Measurements from ENCODE around the gene TSPOAP1. TPM values are rescaled to one million over a fixed set of nuclear protein-coding genes. Genes with fewer than 3 reads are reported as not detected.
A peak's percentile ranks its signal among the peaks of the same experiment; 100 is the strongest.

TSPOAP1 gene
- total RNA-seq, 2 experiments from 2014 or later: 21.1 to 24.1 TPM

DNA sequence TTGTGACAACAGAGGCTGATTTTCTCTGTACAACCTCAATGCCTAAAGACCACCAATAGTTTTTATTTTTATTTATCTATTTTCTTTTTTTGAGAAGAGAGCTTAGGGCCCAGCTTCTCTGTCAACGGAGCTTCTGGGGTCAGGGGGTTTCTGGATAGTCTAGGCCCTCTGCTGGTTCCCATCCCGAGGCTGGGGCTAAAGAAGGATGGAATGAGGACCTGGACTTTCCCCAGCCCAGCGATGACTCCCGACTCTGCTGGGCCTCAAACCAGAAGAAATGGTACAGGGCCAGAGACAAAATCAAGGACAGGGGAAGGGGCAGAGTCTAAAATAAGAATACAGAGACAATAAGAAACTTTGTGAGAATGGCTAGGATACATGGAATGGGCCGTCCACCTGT is 5.7 kb upstream of the TSPOAP1 start:
- DNase-seq: no peak
- CTCF ChIA-PET: interaction anchor here (4.7 kb wide), 1 partner anchor 9 kb away, joined by 68 read pairs; no protein-coding TSS in a partner anchor
- Mint-ChIP-seq H3K4me3 (peak overlapping the region; percentile 81), H3K36me3 (ENCODE audit: low read depth) (peaks cover 72% of the 10 kb centered on the region), H3K4me1 (ENCODE audit: low read depth) (peaks cover under 1% of the 10 kb centered on the region), H3K9me3 (no peaks in the 10 kb centered on the region), H3K27me3 (peaks cover 7% of the 10 kb centered on the region), H3K27ac (peak overlapping the region; percentile 96)
- no peak for TF ChIP-seq CTCF (IDR thresholded peaks at IDR 0.05)
- ATAC-seq: no peak
- POLR2A ChIA-PET: interaction anchor here (0.7 to 26.8 kb wide), 9 partner anchors 5 to 1506 kb away, joined by 3 to 1558 read pairs (median 18); partner anchors contain the start of genes RNF43, SUPT4H1 and TSPOAP1
- intact Hi-C loops (cut with micrococcal nuclease): loop anchor here (10.0 kb wide), 2 partner anchors 301 to 771 kb away; partner anchors contain the start of gene TRIM37

- TF ChIP-seq CTCF (IDR thresholded peaks at IDR 0.05): no peak
- peaks cover 7% of the 10 kb centered on the region for H3K27me3 Mint-ChIP-seq
- ATAC-seq (no peak), DNase-seq (peak; percentile 69)
- peaks cover 71% of the 10 kb centered on the region for H3K36me3 Mint-ChIP-seq (ENCODE audit: low read depth)
- no peaks in the 10 kb centered on the region for H3K9me3 Mint-ChIP-seq
- intact Hi-C loops (cut with micrococcal nuclease): loop anchor here (10.0 kb wide), 2 partner anchors 301 to 771 kb away; partner anchors contain the start of gene TRIM37
- ChIA-PET CTCF (interaction anchor here (2.1 to 4.7 kb wide), 2 partner anchors 10 to 19 kb away, joined by 7 to 68 read pairs; partner anchors contain the start of gene SUPT4H1), POLR2A (interaction anchor here (0.7 to 26.8 kb wide), 10 partner anchors 5 to 1507 kb away, joined by 3 to 1558 read pairs (median 11); partner anchors contain the start of genes RNF43, SUPT4H1 and TSPOAP1)
- H3K4me1 Mint-ChIP-seq (ENCODE audit: low read depth): peaks cover 6% of the 10 kb centered on the region
- H3K4me3 Mint-ChIP-seq: peak overlapping the region; percentile 81
- H3K27ac Mint-ChIP-seq: peak overlapping the region; percentile 96
Observed at GRCh38 chr17:58333736-58334207, 5.2 kb upstream of the TSPOAP1 start.

- ATAC-seq: no peak
- POLR2A ChIA-PET: interaction anchor here (0.7 to 26.8 kb wide), 17 partner anchors 6 to 1507 kb away, joined by 3 to 1558 read pairs (median 4); partner anchors contain the start of genes MKS1, RNF43, SRSF1 and SUPT4H1
- H3K4me1 Mint-ChIP-seq (ENCODE audit: low read depth): peaks cover 12% of the 10 kb centered on the region
- intact Hi-C loops (cut with micrococcal nuclease): loop anchor here (10.0 kb wide), 2 partner anchors 302 to 772 kb away; partner anchors contain the start of gene TRIM37
- TF ChIP-seq CTCF (IDR thresholded peaks at IDR 0.05): no peak
- H3K27me3 Mint-ChIP-seq: peaks cover 7% of the 10 kb centered on the region
- no peaks in the 10 kb centered on the region for H3K9me3 Mint-ChIP-seq
- H3K4me3 Mint-ChIP-seq: peak overlapping the region; percentile 81
- CTCF ChIA-PET: interaction anchor here (1.0 to 4.7 kb wide), 4 partner anchors 11 to 85 kb away, joined by 4 to 68 read pairs (median 6); partner anchors contain the start of gene SUPT4H1
- H3K27ac Mint-ChIP-seq: peak overlapping the region; percentile 96
- peaks cover 67% of the 10 kb centered on the region for H3K36me3 Mint-ChIP-seq (ENCODE audit: low read depth)
- peak; percentile 88 for DNase-seq
Observed at GRCh38 chr17:58332778-58333735, 4.5 kb upstream of the TSPOAP1 start.

DNA sequence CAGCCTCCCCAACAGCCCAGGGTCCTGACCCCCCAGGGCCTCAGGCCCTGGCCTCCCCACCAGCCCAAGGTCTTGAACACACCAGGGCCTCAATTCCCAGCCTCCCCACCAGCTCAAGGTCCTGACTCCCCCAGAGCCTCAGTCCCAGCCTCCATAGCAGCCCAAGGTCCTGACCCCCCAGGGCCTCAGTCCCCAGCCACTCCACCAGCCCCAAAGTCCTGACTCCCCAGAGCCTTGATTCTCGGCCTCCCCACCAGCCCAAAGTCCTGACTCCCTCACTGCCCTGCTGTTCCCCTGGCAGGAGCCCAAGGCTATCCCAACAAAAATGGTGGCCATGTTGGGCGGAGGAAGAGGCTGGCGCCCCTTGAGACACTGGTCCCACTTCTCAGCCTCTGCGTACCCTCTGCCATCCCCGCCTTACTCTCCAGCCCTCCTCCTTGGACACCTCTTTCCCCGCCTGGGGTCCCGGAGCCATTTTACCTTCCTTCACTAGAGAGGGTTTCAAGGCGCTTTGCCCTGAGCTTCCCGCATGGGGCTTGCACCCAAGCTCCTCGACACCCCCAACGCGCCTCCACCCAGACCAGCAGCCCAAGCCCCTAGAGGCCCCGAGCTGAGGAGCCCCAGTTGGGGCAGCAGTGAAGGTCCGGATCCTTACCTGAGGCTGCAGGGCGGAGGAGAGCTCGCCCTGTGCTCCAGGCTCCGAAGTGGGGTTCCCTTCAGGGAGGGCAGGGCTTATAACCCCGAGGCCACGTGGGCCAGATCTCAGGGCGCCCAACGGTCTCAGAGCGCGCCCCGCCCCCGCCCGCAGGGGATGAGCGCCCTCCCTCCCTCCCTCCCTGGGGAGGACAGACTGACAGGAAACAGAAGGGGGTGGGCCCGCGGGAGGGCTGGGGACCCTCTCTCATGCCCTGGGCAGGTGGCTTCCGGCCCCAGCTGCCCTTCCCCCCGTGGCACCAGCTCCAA is 3.5 kb upstream of the TSPOAP1 start:
- peaks cover 7% of the 10 kb centered on the region for H3K27me3 Mint-ChIP-seq
- ChIA-PET POLR2A (interaction anchor here (0.6 to 26.8 kb wide), 18 partner anchors 7 to 325 kb away, joined by 3 to 1558 read pairs (median 4); partner anchors contain the start of genes MKS1, RNF43, SRSF1 and SUPT4H1), CTCF (interaction anchor here (1.0 to 4.7 kb wide), 4 partner anchors 11 to 86 kb away, joined by 4 to 68 read pairs (median 6); partner anchors contain the start of gene SUPT4H1)
- peak overlapping the region; percentile 96 for H3K27ac Mint-ChIP-seq
- TF ChIP-seq CTCF (IDR thresholded peaks at IDR 0.05): no peak
- H3K4me3 Mint-ChIP-seq: peak overlapping the region; percentile 81
- ATAC-seq (peak; percentile 7), DNase-seq (peak; percentile 96)
- no peaks in the 10 kb centered on the region for H3K9me3 Mint-ChIP-seq
- intact Hi-C loops (cut with micrococcal nuclease): loop anchor here (10.0 kb wide), 2 partner anchors 303 to 773 kb away; partner anchors contain the start of gene TRIM37
- peaks cover 63% of the 10 kb centered on the region for H3K36me3 Mint-ChIP-seq (ENCODE audit: low read depth)
- H3K4me1 Mint-ChIP-seq (ENCODE audit: low read depth): peaks cover 20% of the 10 kb centered on the region
